Fibroblast of lung (primary cell): ENCODE data around the gene PSPC1. TPM values are rescaled to one million over a fixed set of nuclear protein-coding genes. Genes with fewer than 3 reads are reported as not detected.
"Not testable (repeated sequence)": the region's sequence is repeated elsewhere in the genome, so short reads cannot be mapped to it uniquely, and the experiment has no call there.

Experiments used
- DNase-seq, 2 donors: peaks; one replicate each; pipeline versions ENCODE4 v3.0.0 to v3.0.0-alpha.2; 2010; ENCODE audit warnings: low read depth in 2 of 2
- H2AFZ ChIP-seq: 2 replicates; pipeline ENCODE4 v1.5.1; 2012; ENCODE audit warnings: low read length, control low read depth, inconsistent platforms
- H3K27ac ChIP-seq: 2 replicates; pipeline ENCODE4 v1.5.1; 2011; ENCODE audit warnings: low read length, control low read depth; ENCODE audit not compliant: insufficient read depth
- H3K27me3 ChIP-seq: 2 replicates; pipeline ENCODE4 v1.5.1; 2011; ENCODE audit warnings: mild to moderate bottlenecking, low read length; ENCODE audit not compliant: control insufficient read depth, insufficient read depth
- H3K36me3 ChIP-seq: 2 replicates; pipeline ENCODE4 v1.5.1; 2011; ENCODE audit warnings: low read length; ENCODE audit not compliant: control insufficient read depth, insufficient read depth
- H3K4me1 ChIP-seq: 2 replicates; pipeline ENCODE4 v1.5.1; 2011; ENCODE audit warnings: low read length; ENCODE audit not compliant: control insufficient read depth, insufficient read depth; ENCODE audit errors: extremely low read depth
- H3K4me2 ChIP-seq: 2 replicates; pipeline ENCODE4 v1.5.1; 2011; ENCODE audit warnings: low read length, control low read depth; ENCODE audit not compliant: insufficient read depth; ENCODE audit errors: extremely low read depth
- H3K4me3 ChIP-seq, 4 experiments: fragments of 200-600 bp in 1 of 4; sonication (generic) in 1 of 4; replicated peaks in 1 of 4; 2 replicates each; pipeline ENCODE4 v1.5.1; 2011 to 2016; ENCODE audit warnings: low read length in 4 of 4, low read depth in 3 of 4, mild to moderate bottlenecking in 3 of 4, control low read depth in 2 of 4, inconsistent platforms in 1 of 4, mixed read lengths in 1 of 4; ENCODE audit not compliant: insufficient read depth in 1 of 4; ENCODE audit errors: control extremely low read depth in 1 of 4
- H3K79me2 ChIP-seq: 2 replicates; pipeline ENCODE4 v1.5.1; 2012; ENCODE audit warnings: mild to moderate bottlenecking, low read length, inconsistent platforms; ENCODE audit not compliant: control insufficient read depth, insufficient read depth
- H3K9ac ChIP-seq: 2 replicates; pipeline ENCODE4 v1.5.1; 2011; ENCODE audit warnings: mild to moderate bottlenecking, low read length, control low read depth; ENCODE audit not compliant: insufficient read depth
- H3K9me3 ChIP-seq: 2 replicates; pipeline ENCODE4 v1.5.1; 2012; ENCODE audit warnings: low read depth, low read length; ENCODE audit not compliant: control insufficient read depth, insufficient read depth
- H4K20me1 ChIP-seq: 2 replicates; pipeline ENCODE4 v1.5.1; 2011; ENCODE audit warnings: low read length; ENCODE audit not compliant: control insufficient read depth, insufficient read depth; ENCODE audit errors: extremely low read depth
- EZH2 ChIP-seq: IDR thresholded peaks from 2 replicates; pipeline ENCODE4 v1.5.1; 2012; ENCODE audit warnings: low read length, control low read depth, mild to moderate bottlenecking; ENCODE audit errors: missing control alignments
- polyA plus RNA-seq, 2 donors: library from polyadenylated mRNA; depleted of rRNA in 1 of 2; stranded (reverse) in 1 of 2; unstranded in 1 of 2; fragments of >200 nt; gene quantifications; 2 replicates each; pipeline ENCODE4 v1.2.1, GENCODE V29; 2011 to 2012; ENCODE audit warnings: missing spikeins in 1 of 2
- total RNA-seq: library from RNA; depleted of rRNA; stranded (reverse); fragments of >200 nt; gene quantifications from 2 replicates; pipeline ENCODE4 v1.2.1, GENCODE V29; 2014
- TF ChIP-seq, protein P1 (sequence below), 2 donors: IDR thresholded peaks in 1 of 2; conservative IDR thresholded peaks in 1 of 2; 1 replicate in 1 of 2; 2 replicates in 1 of 2; pipeline ENCODE4 v1.5.1; 2011 to 2012; ENCODE audit warnings: low read length in 2 of 2, control low read depth in 1 of 2, inconsistent platforms in 1 of 2, low read depth in 1 of 2, mild to moderate bottlenecking in 1 of 2

Gene PSPC1
- total and polyA plus RNA-seq, 2 donors (not counting 1 experiment from before 2014, with no cell fraction given) = 47.2 to 52.8 TPM

GRCh38 chr13:19817510-19818158 is 34.9 kb upstream of the PSPC1 start:
- Histone ChIP-seq H3K4me2 (no peak overlapping the region), H3K27me3 (no peaks in the 10 kb centered on the region), H3K4me3 (no peak overlapping the region), H3K27ac (no peak overlapping the region), H3K9me3 (no peaks in the 10 kb centered on the region), H2AFZ (no peak overlapping the region), H4K20me1 (no peaks in the 10 kb centered on the region), H3K4me1 (no peaks in the 10 kb centered on the region), H3K79me2 (no peaks in the 10 kb centered on the region), H3K9ac (no peak overlapping the region), H3K36me3 (peaks cover 5% of the 10 kb centered on the region)
- no peak for DNase-seq
- TF ChIP-seq, protein P1, sequence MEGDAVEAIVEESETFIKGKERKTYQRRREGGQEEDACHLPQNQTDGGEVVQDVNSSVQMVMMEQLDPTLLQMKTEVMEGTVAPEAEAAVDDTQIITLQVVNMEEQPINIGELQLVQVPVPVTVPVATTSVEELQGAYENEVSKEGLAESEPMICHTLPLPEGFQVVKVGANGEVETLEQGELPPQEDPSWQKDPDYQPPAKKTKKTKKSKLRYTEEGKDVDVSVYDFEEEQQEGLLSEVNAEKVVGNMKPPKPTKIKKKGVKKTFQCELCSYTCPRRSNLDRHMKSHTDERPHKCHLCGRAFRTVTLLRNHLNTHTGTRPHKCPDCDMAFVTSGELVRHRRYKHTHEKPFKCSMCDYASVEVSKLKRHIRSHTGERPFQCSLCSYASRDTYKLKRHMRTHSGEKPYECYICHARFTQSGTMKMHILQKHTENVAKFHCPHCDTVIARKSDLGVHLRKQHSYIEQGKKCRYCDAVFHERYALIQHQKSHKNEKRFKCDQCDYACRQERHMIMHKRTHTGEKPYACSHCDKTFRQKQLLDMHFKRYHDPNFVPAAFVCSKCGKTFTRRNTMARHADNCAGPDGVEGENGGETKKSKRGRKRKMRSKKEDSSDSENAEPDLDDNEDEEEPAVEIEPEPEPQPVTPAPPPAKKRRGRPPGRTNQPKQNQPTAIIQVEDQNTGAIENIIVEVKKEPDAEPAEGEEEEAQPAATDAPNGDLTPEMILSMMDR (conservative IDR thresholded peaks at IDR 0.05 in 1 of 2, IDR thresholded peaks at IDR 0.05 in 1 of 2; ENCODE audit: low read depth in 1 of 2, low read length in 2 of 2) = no peak
- TF ChIP-seq EZH2 = no peak

DNA sequence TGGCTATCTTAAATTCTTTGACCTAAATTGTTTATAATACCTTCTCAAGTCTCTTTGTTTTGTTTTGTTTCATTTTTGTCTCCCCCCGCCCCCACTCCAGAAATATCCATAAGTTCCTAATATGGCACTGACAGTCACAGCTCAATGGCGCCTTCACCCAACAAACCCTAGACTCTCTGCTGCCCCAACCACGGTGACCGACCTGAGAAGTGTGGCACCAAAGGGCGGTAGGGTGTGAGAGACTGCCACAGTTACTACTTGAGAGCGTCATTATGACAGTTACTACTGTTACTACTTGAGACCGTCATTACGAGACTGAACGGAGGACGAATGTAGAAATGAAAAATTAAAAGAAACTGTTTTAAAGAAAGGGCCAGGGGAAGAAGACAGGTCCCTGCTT is 34.4 kb upstream of the PSPC1 start:
- Histone ChIP-seq H3K4me2 (no peak overlapping the region), H3K79me2 (no peaks in the 10 kb centered on the region), H3K4me1 (no peaks in the 10 kb centered on the region), H4K20me1 (no peaks in the 10 kb centered on the region), H3K36me3 (peaks cover 5% of the 10 kb centered on the region), H3K9me3 (no peaks in the 10 kb centered on the region), H3K27me3 (no peaks in the 10 kb centered on the region), H3K4me3 (no peak overlapping the region), H3K9ac (no peak overlapping the region), H3K27ac (no peak overlapping the region), H2AFZ (no peak overlapping the region)
- DNase-seq = no peak
- no peak for TF ChIP-seq EZH2
- TF ChIP-seq, protein P1 (conservative IDR thresholded peaks at IDR 0.05 in 1 of 2, IDR thresholded peaks at IDR 0.05 in 1 of 2; ENCODE audit: low read depth in 1 of 2, low read length in 2 of 2) = no peak

DNA sequence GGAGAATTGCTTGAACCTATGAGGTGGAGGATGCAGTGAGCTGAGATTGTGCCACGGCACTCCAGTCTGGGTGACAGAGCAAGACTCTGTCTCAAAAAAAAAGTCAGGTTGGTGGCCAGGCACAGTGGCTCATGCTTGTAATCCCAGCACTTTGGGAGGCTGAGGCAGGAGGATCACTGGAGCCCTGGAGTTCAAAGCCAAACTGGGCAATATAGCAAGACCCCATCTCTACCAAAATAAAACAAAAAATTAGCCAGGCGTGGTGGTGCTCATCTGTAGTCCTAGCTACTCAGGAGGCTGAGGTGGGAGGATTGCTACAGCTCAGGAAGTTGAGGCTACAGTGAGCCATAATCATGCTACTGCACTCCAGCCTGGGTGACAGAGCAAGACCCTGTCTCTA is 33.1 kb upstream of the PSPC1 start:
- not testable (repeated sequence) for H3K27ac ChIP-seq, H3K9ac ChIP-seq, DNase-seq, H2AFZ ChIP-seq, H3K4me3 ChIP-seq, H3K79me2 ChIP-seq, H4K20me1 ChIP-seq, H3K4me1 ChIP-seq, H3K36me3 ChIP-seq, H3K9me3 ChIP-seq, H3K27me3 ChIP-seq, H3K4me2 ChIP-seq
